PC-9 (cell line): ENCODE data around the gene CACNB3. TPM values are rescaled to one million over a fixed set of nuclear protein-coding genes. Genes with fewer than 3 reads are reported as not detected.
A peak's percentile ranks its signal among the peaks of the same experiment; 100 is the strongest.

ENCODE experiments used
- BruUV-seq: library from RNA; stranded (reverse); fragments of 400-500 nt; replicated peaks from 2 replicates; lab custom pipeline; 2021; lab: Mats Ljungman, UMichigan
- CTCF ChIA-PET: fragments of 300-600 bp; sonication (Branson Sonifier 250); formaldehyde crosslinking; loops from one replicate; lab custom pipeline; 2022; ENCODE audit warnings: antibody characterized with exemption; lab: Charles Lee
- POLR2A ChIA-PET: fragments of 300-600 bp; sonication (Branson Sonifier 250); formaldehyde crosslinking; loops from one replicate; lab custom pipeline; 2022; ENCODE audit warnings: antibody characterized with exemption; ENCODE audit not compliant: unreplicated experiment; lab: Charles Lee
- DNase-seq, 2 experiments: peaks; one replicate each; pipeline versions ENCODE4 v3.0.0 to v3.0.0-alpha.2; 2015 to 2022; ENCODE audit warnings: mixed read lengths in 1 of 2
- H2AFZ ChIP-seq: fragments of 200-600 bp; sonication (generic); 2 replicates; pipeline ENCODE4 v1.8.1; 2017; ENCODE audit warnings: antibody characterized with exemption
- H3F3A ChIP-seq: fragments of 200-600 bp; sonication (generic); 2 replicates; pipeline ENCODE4 v1.8.1; 2017; ENCODE audit warnings: antibody characterized with exemption, mild to moderate bottlenecking, low read depth; ENCODE audit not compliant: insufficient read depth
- H3K27ac ChIP-seq: fragments of 200-600 bp; sonication (generic); 2 replicates; pipeline ENCODE4 v1.6.1; 2016; ENCODE audit warnings: mixed run types
- H3K27me3 ChIP-seq: fragments of 200-600 bp; sonication (generic); 2 replicates; pipeline ENCODE4 v1.6.1; 2016; ENCODE audit warnings: low read depth, mixed run types; ENCODE audit not compliant: insufficient read depth
- H3K36me3 ChIP-seq: fragments of 200-600 bp; sonication (generic); 2 replicates; pipeline ENCODE4 v1.6.1; 2016; ENCODE audit warnings: low read depth, mixed run types
- H3K4me1 ChIP-seq: fragments of 200-600 bp; sonication (generic); replicated peaks from 2 replicates; pipeline ENCODE4 v1.6.1; 2016; ENCODE audit warnings: mixed run types; ENCODE audit not compliant: insufficient read depth
- H3K4me2 ChIP-seq: fragments of 200-600 bp; sonication (generic); 2 replicates; pipeline ENCODE4 v1.6.1; 2017; ENCODE audit warnings: mixed run types
- H3K4me3 ChIP-seq: fragments of 200-600 bp; sonication (generic); 2 replicates; pipeline ENCODE4 v1.6.1; 2016; ENCODE audit warnings: mixed run types
- H3K79me2 ChIP-seq: fragments of 200-600 bp; sonication (generic); 2 replicates; pipeline ENCODE4 v1.6.1; 2017; ENCODE audit warnings: low read depth, mixed run types
- H3K9me2 ChIP-seq: fragments of 200-600 bp; sonication (generic); 2 replicates; pipeline ENCODE4 v1.8.1; 2017; ENCODE audit warnings: mild to moderate bottlenecking; ENCODE audit not compliant: insufficient read depth
- H3K9me3 ChIP-seq: fragments of 200-600 bp; sonication (generic); 2 replicates; pipeline ENCODE4 v1.8.1; 2016; ENCODE audit warnings: low read depth; ENCODE audit not compliant: insufficient read depth
- H4K20me1 ChIP-seq: fragments of 200-600 bp; sonication (generic); 2 replicates; pipeline ENCODE4 v1.8.1; 2017; ENCODE audit not compliant: insufficient read depth
- CTCF ChIP-seq: fragments of 200-600 bp; sonication (generic); conservative IDR thresholded peaks from 2 replicates; pipeline ENCODE4 v1.6.1; 2017; ENCODE audit warnings: mixed run types, antibody characterized with exemption, mild to moderate bottlenecking, moderate library complexity
- EZH2 ChIP-seq: fragments of 200-600 bp; sonication (generic); IDR thresholded peaks from 2 replicates; pipeline ENCODE4 v1.8.0; 2017; ENCODE audit warnings: antibody characterized with exemption, low read depth
- intact Hi-C: fragments of 100-400 bp; cut with micrococcal nuclease; formaldehyde crosslinking; loops from one replicate; pipeline ENCODE4 v1.10.0; 2022; ENCODE audit not compliant: unreplicated experiment
- total RNA-seq: library from RNA; stranded (reverse); gene quantifications from 2 replicates; pipeline ENCODE4 v1.2.3, GENCODE V29; 2021

CACNB3 gene
- total RNA-seq, 1 experiment from 2014 or later: 35.4 TPM

GRCh38 chr12:48863291-48863690, 45.0 kb downstream of the CACNB3 start:
- no peaks in the 10 kb centered on the region for H3K9me2 ChIP-seq
- H2AFZ ChIP-seq: no peak overlapping the region
- TF ChIP-seq EZH2 (no peak), CTCF (no peak)
- no peaks in the 10 kb centered on the region for H3K9me3 ChIP-seq
- H3F3A ChIP-seq: 0 out of 2 replicates have a peak, but pooled peaks cover 5% of the 10 kb centered on the region
- DNase-seq: no peak
- no peak overlapping the region for H3K4me3 ChIP-seq
- H3K4me2 ChIP-seq: no peak overlapping the region
- H3K27ac ChIP-seq: no peak overlapping the region
- ChIA-PET CTCF (no interaction called here), POLR2A (interaction anchor here (0.6 kb wide), 1 partner anchor 20 kb away, joined by 3 read pairs; no protein-coding TSS in a partner anchor)
- BruUV-seq: no TSS peak
- no peaks in the 10 kb centered on the region for H3K79me2 ChIP-seq
- H3K27me3 ChIP-seq: 0 out of 2 replicates have a peak, but pooled peaks cover 4% of the 10 kb centered on the region
- no peaks in the 10 kb centered on the region for H3K36me3 ChIP-seq
- peaks cover 22% of the 10 kb centered on the region for H3K4me1 ChIP-seq
- intact Hi-C loops: no loop called here
- H4K20me1 ChIP-seq: no peaks in the 10 kb centered on the region

GRCh38 chr12:48865281-48866051, 47.2 kb downstream of the CACNB3 start, which contains the start of gene RND1:
Gene RND1, minus strand, starts transcription at chr12:48865870. Its CDS starts 103 bp downstream, at chr12:48865767.
- TSS peak; percentile 55 for BruUV-seq
- no peaks in the 10 kb centered on the region for H3K9me3 ChIP-seq

More at GRCh38 chr12:48865281-48866051, 47.2 kb downstream of the CACNB3 start, which contains the start of gene RND1:
- CTCF ChIA-PET: interaction anchor here (0.6 to 2.4 kb wide), 3 partner anchors 12 to 256 kb away, joined by 3 to 10 read pairs (median 9); no protein-coding TSS in a partner anchor
- Histone ChIP-seq H3K27ac (0 out of 2 replicates have a peak within 1 kb of the TSS, but pooled peaks have one; percentile 36), H3K27me3 (0 out of 2 replicates have a peak, but pooled peaks cover 4% of the 10 kb centered on the region), H3K4me3 (peak within 1 kb of the TSS; percentile 56), H2AFZ (peak within 1 kb of the TSS; percentile 79), H3K4me1 (peaks cover 22% of the 10 kb centered on the region), H3K9me2 (no peaks in the 10 kb centered on the region), H3K79me2 (no peaks in the 10 kb centered on the region), H4K20me1 (no peaks in the 10 kb centered on the region), H3K4me2 (peak within 1 kb of the TSS; percentile 89), H3F3A (0 out of 2 replicates have a peak, but pooled peaks cover 5% of the 10 kb centered on the region), H3K36me3 (no peaks in the 10 kb centered on the region)
- TF ChIP-seq EZH2 (no peak), CTCF (no peak)
- POLR2A ChIA-PET: interaction anchor here (0.5 to 0.7 kb wide), 7 partner anchors 16 to 648 kb away, joined by 4 to 15 read pairs (median 4); partner anchors contain the start of gene KANSL2
- intact Hi-C loops: loop anchor here (1.0 kb wide), 1 partner anchor 17 kb away; no protein-coding TSS in a partner anchor
- peak; percentile 83 to 87 for DNase-seq
